Right lobe of liver (tissue), 6 donors: ENCODE data around the gene ATM. TPM values are rescaled to one million over a fixed set of nuclear protein-coding genes. Genes with fewer than 3 reads are reported as not detected.
A peak's percentile ranks its signal among the peaks of the same experiment; 100 is the strongest.
"Not testable (repeated sequence)": the region's sequence is repeated elsewhere in the genome, so short reads cannot be mapped to it uniquely, and the experiment has no call there.

Source experiments
- ATAC-seq, 4 donors: fragments of 200-7000 bp; cut with Tn5 transposase; one replicate each; pipeline ENCODE4 v1.9.1; 2020; ENCODE audit warnings: mild to moderate bottlenecking in 4 of 4, moderate library complexity in 4 of 4
- DNase-seq, 3 donors: peaks; one replicate each; pipeline ENCODE4 v3.0.0-alpha.2; 2020
- H3K27ac ChIP-seq, 3 donors: fragments of 200-600 bp; one replicate each; pipeline ENCODE4 v1.8.0; 2022
- H3K27me3 ChIP-seq, 2 donors: fragments of 200-600 bp; one replicate each; pipeline ENCODE4 v1.8.0; 2022
- H3K36me3 ChIP-seq, 4 donors: fragments of 200-600 bp; sonication (generic) in 1 of 4; one replicate each; pipeline versions ENCODE4 v1.5.1 to v1.8.0; 2017 to 2022; ENCODE audit warnings: control low read depth in 1 of 4
- H3K4me1 ChIP-seq, 4 donors: fragments of 200-600 bp; sonication (generic) in 1 of 4; one replicate each; pipeline versions ENCODE4 v1.5.1 to v1.8.0; 2017 to 2022; ENCODE audit warnings: control low read depth in 1 of 4
- H3K4me3 ChIP-seq, 3 donors: fragments of 200-600 bp; one replicate each; pipeline ENCODE4 v1.8.0; 2022
- H3K9me3 ChIP-seq, 4 donors: fragments of 200-600 bp; sonication (generic) in 1 of 4; one replicate each; pipeline versions ENCODE4 v1.5.1 to v1.8.0; 2017 to 2022; ENCODE audit warnings: control low read depth in 1 of 4
- POLR2A ChIP-seq: fragments of 450-650 bp; IDR thresholded peaks from one replicate; pipeline ENCODE4 v1.6.1; 2017; ENCODE audit warnings: antibody characterized with exemption, mild to moderate bottlenecking
- WGBS: methylation state at CpG from one replicate; pipeline ENCODE4 v1.1.6; 2018; ENCODE audit warnings: low coverage, low lambda C conversion rate; ENCODE audit not compliant: insufficient coverage; ENCODE audit errors: missing lambda C conversion rate; 5-methylcytosine and 5-hydroxymethylcytosine counted together
- intact Hi-C, 2 donors: fragments of 100-400 bp; cut with DNase I; formaldehyde crosslinking; loops; one replicate each; pipeline versions ENCODE4 v1.11.2 to v1.14.1; 2022
- small RNA-seq, 2 experiments: library from RNA; depleted of rRNA; stranded (forward); fragments of <200 nt; gene quantifications; one replicate each; pipeline ENCODE3, GENCODE V24; 2016
- total RNA-seq, 6 experiments: library from RNA; depleted of rRNA in 2 of 6; stranded (reverse); fragments of >200 nt in 2 of 6; fragmentation: NEBNext Ultra II Directional in 3 of 6; extraction: Animal tissue kit (Norgen Biotek cat#: 25700) in 3 of 6; gene quantifications; one replicate each; pipeline versions ENCODE4 v1.1.0 to v1.2.4, GENCODE V29; 2016 to 2023
- TF ChIP-seq, protein P1 (sequence below), 4 donors: fragments of 200-600 bp in 3 of 4; fragments of 450-650 bp in 1 of 4; IDR thresholded peaks; one replicate each; pipeline versions ENCODE4 v1.5.1 to v1.8.0; 2016 to 2022; ENCODE audit warnings: antibody characterized with exemption in 4 of 4, mild to moderate bottlenecking in 2 of 4
- donor health status: DM: no; HTN: yes; CAD: no.
- donor health status: DM: no; HTN: no; CAD: no.
- donor health status: DM: no; HTN: no; CAD: no.
- donor health status: DM: no; HTN: yes; CAD: no.
- donor health status: DM: no; HTN: yes; CAD: no.

Gene ATM
- total RNA-seq, 6 experiments from 2014 or later: 24.9 to 47.1 (median 32.4) TPM

DNA sequence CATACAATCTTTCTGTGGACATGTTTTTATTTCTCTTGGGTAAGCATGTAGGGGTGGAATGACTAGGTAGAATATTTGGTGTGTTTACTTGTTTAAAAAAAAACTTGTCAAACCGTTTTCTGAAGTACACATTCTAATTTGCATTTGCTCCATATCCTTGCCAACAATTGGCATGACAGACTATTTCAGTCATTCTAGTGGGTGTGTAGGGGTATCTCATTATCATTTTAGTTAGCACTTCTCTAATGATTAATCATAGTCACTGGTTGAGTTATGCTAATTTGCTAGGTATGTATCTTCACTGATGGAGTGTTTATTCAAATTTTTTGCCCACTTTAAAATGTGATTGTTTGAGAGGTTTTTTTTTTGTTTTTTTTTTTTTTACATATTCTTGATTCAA lies 180.2 kb downstream of the ATM start:
- ATAC-seq: no peak
- intact Hi-C loops: no loop called here
- TF ChIP-seq POLR2A: no peak
- TF ChIP-seq, protein P1, sequence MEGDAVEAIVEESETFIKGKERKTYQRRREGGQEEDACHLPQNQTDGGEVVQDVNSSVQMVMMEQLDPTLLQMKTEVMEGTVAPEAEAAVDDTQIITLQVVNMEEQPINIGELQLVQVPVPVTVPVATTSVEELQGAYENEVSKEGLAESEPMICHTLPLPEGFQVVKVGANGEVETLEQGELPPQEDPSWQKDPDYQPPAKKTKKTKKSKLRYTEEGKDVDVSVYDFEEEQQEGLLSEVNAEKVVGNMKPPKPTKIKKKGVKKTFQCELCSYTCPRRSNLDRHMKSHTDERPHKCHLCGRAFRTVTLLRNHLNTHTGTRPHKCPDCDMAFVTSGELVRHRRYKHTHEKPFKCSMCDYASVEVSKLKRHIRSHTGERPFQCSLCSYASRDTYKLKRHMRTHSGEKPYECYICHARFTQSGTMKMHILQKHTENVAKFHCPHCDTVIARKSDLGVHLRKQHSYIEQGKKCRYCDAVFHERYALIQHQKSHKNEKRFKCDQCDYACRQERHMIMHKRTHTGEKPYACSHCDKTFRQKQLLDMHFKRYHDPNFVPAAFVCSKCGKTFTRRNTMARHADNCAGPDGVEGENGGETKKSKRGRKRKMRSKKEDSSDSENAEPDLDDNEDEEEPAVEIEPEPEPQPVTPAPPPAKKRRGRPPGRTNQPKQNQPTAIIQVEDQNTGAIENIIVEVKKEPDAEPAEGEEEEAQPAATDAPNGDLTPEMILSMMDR (IDR thresholded peaks at IDR 0.05): no peak
- no peak overlapping the region for H3K4me3 ChIP-seq
- H3K9me3 ChIP-seq: no peaks in the 10 kb centered on the region
- no peaks in the 10 kb centered on the region for H3K4me1 ChIP-seq
- H3K27ac ChIP-seq: no peak overlapping the region
- no peaks in the 10 kb centered on the region for H3K27me3 ChIP-seq
- 38% methylated on average over 1 of the region's 1 CpG for WGBS
- DNase-seq: no peak
- no peaks in the 10 kb centered on the region for H3K36me3 ChIP-seq

DNA sequence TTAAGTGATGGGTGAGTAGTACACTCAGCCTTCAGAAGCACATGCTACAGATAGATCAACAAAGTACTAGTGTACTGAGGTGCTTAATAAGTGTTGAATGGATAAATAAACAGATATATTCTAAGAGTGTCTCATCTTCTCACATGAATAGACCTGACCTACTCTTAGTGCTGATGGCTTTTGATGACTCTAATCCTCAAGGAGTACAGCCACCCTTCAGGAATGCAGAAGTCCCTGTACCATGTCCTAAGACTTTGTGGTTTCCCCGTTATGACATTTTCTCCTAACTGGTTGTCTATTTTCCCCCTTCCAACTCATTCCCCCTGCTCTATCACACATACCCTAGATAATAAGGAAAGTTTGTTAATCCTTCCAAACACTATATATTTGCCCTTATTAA lies 182.8 kb downstream of the ATM start:
- Histone ChIP-seq H3K27me3 (no peaks in the 10 kb centered on the region), H3K36me3 (no peaks in the 10 kb centered on the region), H3K4me3 (no peak overlapping the region), H3K9me3 (no peaks in the 10 kb centered on the region), H3K27ac (no peak overlapping the region), H3K4me1 (no peaks in the 10 kb centered on the region)
- ATAC-seq (no peak), DNase-seq (no peak)
- intact Hi-C loops: no loop called here
- TF ChIP-seq POLR2A: no peak
- TF ChIP-seq, protein P1 (IDR thresholded peaks at IDR 0.05): no peak
- WGBS: 75% methylated on average over 1 of the region's 1 CpG

DNA sequence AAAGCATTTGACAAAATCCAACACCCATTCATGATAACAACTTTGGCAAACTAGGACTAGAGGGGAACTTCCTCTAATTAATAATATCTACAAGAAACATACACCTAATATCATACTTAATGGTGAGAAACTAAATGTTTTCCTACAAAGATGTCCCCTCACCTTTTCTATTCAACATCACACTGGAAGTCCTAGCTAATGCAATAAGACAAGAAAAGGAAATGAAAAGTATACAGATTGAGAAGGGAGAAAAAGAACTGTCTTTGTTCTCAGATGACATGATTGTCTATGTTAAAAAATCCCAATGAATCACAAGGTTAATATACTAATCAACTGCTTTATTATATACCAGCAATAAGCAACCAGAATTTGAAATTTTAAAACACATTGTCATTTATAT lies 192.1 kb downstream of the ATM start:
- Histone ChIP-seq H3K27me3 (no peaks in the 10 kb centered on the region), H3K9me3 (peaks cover 0 to 7% (median 0%) of the 10 kb centered on the region in 4 donors), H3K4me3 (no peak overlapping the region), H3K27ac (no peak overlapping the region), H3K4me1 (no peaks in the 10 kb centered on the region), H3K36me3 (no peaks in the 10 kb centered on the region)
- ATAC-seq (no peak), DNase-seq (no peak)
- intact Hi-C loops: no loop called here
- TF ChIP-seq POLR2A: no peak

- ATAC-seq (peak in 3 of 4 donors; percentile 53 to 60 (median 59)), DNase-seq (peak; percentile 57 to 64 (median 59))
- H3K27me3 ChIP-seq, H3K4me1 ChIP-seq, H3K36me3 ChIP-seq, intact Hi-C loops, H3K4me3 ChIP-seq, H3K9me3 ChIP-seq, H3K27ac ChIP-seq: not testable (repeated sequence)
- TF ChIP-seq, protein P1 (IDR thresholded peaks at IDR 0.05): peak; percentile 41 to 61 (median 52)
- WGBS: 60% methylated on average over 2 of the region's 2 CpGs
Observed at GRCh38 chr11:108417551-108417950, 194.7 kb downstream of the ATM start.

Small RNA genes lying within 50 kb of the gene (small RNA-seq; reads per million reads assigned to genes)
- gene RF00019: 0 reads per million in 2 experiments

Other genes with a start within 250 kb of the ATM start
- 10 to 100 TPM; 14.0 to 20.2 (median 17.8) TPM for gene CUL5, start 214.2 kb upstream of the ATM start, total RNA-seq
- 1,000 to 10,000 TPM in 2 of 6 experiments, 100 to 1,000 TPM in 4; 357 to 1,180 (median 459) TPM for gene ACAT1, start 101.5 kb upstream of the ATM start, total RNA-seq
- 1 to 10 TPM; 4.8 to 7.8 (median 5.9) TPM for gene NPAT, start 429 bp upstream of the ATM start, total RNA-seq
- under 1 TPM; 0.18 to 0.88 (median 0.58) TPM for gene C11orf65, start 244.5 kb downstream of the ATM start, total RNA-seq